Activated naive CD8-positive, alpha-beta T cell treated with anti-CD3 and anti-CD28 coated beads, Interleukin-2, amount 50 U/mL, for 16 hours (primary cell): Measurements from ENCODE around the gene ADRM1.

ENCODE experiments used
- DNase-seq: peaks from one replicate; pipeline ENCODE4 v3.0.0-alpha.2; 2020; ENCODE audit warnings: low read depth, low spot score

ADRM1 gene

GRCh38 chr20:62323980-62324906 is 21.4 kb downstream of the ADRM1 start:
- DNase-seq, result no peak

- no peak for DNase-seq
Measured at GRCh38 chr20:62325172-62325905, 22.5 kb downstream of the ADRM1 start.

- DNase-seq, result no peak
Measured at GRCh38 chr20:62326559-62326958, 23.8 kb downstream of the ADRM1 start.

GRCh38 chr20:62326959-62327725 is 24.3 kb downstream of the ADRM1 start:
- DNase-seq, result no peak

- DNase-seq, result no peak
Measured at GRCh38 chr20:62327726-62328495, 25.1 kb downstream of the ADRM1 start.

GRCh38 chr20:62328684-62329388 is 26.0 kb downstream of the ADRM1 start:
- no peak for DNase-seq

GRCh38 chr20:62329389-62330377 is 26.9 kb downstream of the ADRM1 start:
- DNase-seq, result no peak

- no peak for DNase-seq
Measured at GRCh38 chr20:62330576-62331317, 27.9 kb downstream of the ADRM1 start.

- no peak for DNase-seq
Measured at GRCh38 chr20:62331347-62331746, 28.6 kb downstream of the ADRM1 start.

GRCh38 chr20:62332421-62332820 is 29.6 kb downstream of the ADRM1 start:
- DNase-seq, result no peak

GRCh38 chr20:62332989-62333819 is 30.4 kb downstream of the ADRM1 start:
- no peak for DNase-seq

GRCh38 chr20:62333820-62334595 is 31.2 kb downstream of the ADRM1 start:
- DNase-seq, result no peak

- no peak for DNase-seq
Measured at GRCh38 chr20:62334881-62335280, 32.1 kb downstream of the ADRM1 start.

- no peak for DNase-seq
Measured at GRCh38 chr20:62335532-62335931, 32.7 kb downstream of the ADRM1 start.

- no peak for DNase-seq
Measured at GRCh38 chr20:62336329-62336728, 33.5 kb downstream of the ADRM1 start.

GRCh38 chr20:62336775-62337557 is 34.2 kb downstream of the ADRM1 start:
- DNase-seq, result no peak
